OCI-M1 (cell line): Measurements from ENCODE around the gene LYPD6B.

Source experiments
- DNase-seq: peaks from one replicate; lab custom pipeline; 2025; lab: John Stamatoyannopoulos, UW

LYPD6B gene

DNA sequence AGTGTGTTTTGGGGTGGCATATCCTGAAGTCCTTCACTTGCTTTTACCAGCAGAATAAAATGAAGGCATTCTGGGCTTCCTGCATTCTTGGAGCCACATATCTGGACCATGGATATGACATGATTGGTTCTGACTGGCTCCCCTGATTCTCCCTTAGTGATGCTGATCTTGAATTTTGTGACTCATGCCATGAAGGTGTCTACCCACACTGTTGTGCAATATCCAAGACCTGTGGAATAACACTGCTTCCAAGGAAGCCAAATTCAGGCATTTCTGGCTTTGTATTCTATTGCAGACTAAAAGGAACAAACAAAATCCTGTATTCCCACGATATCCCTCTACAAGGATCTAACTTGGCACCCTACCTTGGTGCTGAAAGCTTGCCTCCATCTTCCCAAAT, 125.8 kb downstream of the LYPD6B start:
- DNase-seq = no peak

DNA sequence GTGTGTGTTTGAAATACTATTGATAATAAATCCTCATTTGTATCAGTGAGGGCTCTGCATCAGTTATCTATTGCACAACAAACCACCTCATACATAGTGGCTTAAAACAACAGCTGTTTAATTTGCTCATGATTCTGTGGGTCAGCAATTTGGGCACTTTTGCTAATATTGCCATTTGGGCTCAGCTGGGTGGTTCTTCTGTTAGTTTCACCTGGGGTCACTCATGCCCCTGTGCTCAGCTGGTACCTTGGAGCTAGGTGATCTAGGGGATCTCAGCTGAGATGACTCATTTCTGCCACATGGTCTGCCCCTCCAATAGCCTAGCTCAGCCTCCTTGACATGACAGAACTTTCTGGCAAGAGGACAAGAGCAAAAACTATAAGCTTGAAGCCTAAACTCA, 126.3 kb downstream of the LYPD6B start:
- DNase-seq = no peak

DNA sequence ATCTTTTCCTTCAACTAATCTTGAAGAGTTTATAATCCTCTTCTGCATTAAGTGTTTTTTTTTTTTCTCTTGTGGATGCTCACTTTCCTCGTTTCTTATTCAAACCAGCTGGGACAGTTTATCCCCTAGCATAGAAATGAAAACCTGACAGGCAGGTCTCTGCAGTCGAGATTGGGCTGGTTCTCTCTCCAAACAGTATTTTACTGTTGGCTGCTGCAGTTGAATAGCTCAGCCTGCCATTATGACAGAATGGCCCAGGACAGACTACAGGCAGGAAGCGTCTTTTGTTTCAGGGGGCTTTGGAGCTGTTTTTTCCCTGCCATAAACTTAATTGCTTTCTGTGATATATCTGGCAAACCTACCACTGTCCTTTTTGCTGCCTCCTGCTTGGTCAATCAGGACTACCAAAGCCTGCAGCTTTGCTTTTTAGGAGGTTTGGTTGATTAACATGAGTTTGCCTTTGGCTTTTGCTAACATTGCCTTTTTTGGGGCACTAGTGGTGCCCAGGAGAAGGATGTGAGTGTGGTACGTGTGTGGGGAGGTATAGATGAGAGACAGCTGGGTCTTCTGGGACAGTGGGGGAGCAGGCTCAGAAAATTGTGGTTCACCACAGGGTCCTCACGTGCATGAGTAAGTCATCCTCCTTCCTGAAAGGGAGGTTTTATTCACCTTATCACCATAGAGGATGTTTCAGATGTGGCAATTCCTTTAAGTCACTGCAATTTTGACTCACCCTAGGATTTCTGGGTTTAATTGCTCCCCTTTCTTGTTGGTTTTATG, 128.7 kb downstream of the LYPD6B start:
- DNase-seq = no peak

DNA sequence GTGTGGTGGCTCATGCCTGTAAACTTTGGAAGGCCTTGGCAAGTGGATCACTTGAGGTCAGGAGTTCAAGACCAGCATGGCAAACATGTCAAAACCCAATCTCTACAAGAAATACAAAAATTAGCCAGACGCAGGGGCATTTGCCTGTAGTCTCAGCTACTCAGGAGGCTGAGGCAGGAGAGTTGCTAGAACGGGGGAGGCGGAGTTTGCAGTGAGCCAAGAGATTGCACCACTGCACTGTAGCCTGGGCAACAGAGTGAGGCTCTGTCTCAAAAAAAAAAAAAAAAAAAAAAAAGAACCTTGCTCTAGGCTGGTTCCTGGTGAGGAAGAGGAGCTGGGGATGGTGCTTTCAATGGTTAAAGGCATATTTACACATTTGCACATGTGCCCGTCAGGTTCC, 129.4 kb downstream of the LYPD6B start:
- DNase-seq = no peak

DNA sequence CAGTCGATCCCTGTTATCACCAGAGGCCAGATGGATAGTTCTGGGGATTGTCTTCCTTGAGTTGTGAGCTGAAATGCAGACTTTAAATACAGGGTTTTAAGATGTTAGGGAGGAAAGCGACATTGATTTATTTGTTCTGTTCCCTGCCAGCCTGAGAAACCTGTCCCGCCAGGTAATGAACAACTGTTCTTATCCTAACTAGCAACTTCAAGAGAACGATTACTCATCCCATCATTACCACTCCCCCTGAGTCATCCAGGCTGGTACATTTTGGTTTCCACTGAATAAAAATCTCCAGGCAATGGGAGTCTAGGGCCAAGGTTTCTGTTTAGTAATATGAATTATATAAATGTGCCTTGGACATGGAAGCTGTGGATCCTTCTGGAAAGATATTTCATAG, 131.2 kb downstream of the LYPD6B start:
- no peak for DNase-seq

DNA sequence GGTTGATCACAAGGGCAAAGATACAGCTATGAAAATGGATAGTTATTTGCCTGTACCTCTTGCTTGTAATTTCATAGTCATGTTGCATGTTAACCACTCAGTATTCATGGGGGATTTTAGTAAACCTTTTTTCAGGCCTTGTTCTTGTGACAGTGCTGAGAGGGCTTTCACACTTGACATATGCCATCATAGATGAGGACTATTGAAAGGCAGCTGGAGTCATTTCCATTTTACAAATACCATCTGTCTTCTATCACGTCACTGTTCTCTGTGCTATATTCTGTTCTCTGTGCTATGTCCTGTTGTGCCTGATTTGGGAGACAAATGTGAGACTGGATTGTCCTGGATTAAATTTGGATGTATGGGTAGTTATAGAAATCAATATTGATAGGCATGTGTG, 131.7 kb downstream of the LYPD6B start:
- DNase-seq = no peak

DNA sequence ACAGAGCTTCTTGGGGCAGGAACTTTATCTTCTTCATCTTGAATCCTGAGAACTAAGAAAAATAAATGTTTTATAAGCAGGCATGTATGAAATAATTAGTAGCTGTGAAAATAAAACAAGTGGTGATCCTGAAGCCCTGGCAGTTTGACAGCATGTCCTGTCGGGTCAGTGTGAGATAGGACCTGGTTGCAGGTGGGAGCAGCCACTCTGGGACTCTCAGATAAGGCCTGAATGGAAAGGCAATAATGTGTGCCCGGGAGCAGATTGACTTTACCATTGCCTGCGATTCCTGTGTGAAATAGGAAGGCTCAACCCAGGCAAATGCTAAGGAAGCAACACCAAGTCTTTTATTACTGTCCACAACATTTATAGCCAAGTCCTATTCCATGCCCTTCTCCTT, 132.4 kb downstream of the LYPD6B start:
- no peak for DNase-seq

DNA sequence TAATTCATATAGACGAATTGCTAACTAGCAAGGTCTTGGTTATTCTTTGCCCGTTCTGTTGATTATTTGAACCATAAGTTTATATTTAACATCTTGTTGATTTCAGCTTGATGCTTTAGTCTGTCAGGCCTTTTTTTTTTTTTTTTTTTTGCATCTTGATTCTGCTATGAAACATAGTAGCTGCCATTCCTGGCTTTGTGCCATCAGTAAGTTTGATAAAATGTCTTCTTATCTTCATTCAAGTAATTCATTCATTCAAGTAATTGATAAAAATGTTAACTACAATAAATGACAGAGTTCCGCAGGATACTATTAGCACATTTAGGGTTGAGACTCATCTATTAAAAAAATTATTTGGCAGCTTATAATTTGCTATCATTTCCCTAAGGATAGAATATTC, 134.7 kb downstream of the LYPD6B start:
- no peak for DNase-seq

DNA sequence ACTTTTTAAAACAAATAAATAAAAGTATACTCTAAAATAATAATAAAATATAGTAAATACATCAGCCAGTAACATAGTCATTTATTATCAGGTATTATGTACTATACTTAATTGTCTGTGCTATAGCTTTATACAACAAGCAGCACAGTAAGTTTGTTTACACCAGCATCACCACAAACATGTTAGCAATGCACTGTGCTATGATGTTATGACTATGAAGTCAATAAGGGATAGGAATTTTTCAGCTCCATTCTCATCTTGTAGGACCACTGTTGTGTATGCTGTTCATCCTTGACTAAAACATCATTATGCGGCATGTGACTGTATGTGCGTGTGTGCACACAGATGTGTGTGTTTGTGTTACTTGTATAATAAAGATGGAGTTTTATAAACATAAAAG, 137.5 kb downstream of the LYPD6B start:
- DNase-seq = no peak

DNA sequence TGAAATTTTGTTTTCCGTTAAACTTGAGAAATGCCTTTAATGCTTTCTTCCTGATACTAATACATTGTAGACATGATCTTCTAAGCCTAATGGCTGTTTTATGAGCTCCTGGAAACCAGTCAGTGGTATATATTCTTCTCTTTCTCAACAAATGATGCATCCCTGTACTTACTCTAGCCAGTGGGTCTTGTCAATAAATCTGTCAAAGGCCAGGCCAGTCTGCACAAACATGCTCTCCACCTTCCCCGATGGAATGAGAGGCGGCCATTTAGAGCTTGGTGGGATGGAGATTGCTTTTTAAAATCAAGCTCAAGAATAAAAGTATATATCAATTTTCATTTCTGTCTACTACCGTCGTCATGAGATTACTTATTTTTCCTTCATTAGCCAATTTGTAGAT, 140.1 kb downstream of the LYPD6B start:
- no peak for DNase-seq

DNA sequence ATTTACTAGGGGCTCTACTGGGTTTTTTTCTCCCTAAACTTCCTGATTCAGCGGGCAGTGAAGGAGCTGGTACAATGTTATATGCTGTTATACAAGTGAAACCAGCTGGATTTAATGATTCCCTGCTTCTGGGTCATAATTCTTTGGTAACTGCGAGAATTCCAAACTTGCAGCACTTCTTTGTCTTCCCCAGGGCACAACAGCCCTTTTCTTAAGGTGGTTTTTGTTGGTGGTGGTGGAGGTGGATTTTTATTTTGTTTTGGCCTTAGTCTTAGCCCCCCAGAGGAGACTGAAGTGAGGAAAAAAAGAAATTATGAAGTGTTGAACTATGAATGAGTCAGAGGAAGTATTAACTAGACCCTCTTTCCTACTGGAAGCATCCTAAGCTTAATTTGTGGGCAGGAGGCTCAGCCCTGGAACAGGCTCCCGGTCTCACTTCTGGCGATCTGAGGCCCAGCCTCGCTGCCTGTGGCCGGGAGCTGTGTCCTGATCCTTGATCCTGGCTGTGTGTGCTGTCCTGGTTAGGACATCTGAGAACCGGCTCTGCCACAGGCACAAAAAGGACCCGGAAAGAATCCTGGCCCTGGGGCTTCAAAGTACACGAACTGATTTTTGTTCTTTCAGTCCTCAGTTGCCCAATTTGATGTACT, 141.9 kb downstream of the LYPD6B start:
- no peak for DNase-seq

DNA sequence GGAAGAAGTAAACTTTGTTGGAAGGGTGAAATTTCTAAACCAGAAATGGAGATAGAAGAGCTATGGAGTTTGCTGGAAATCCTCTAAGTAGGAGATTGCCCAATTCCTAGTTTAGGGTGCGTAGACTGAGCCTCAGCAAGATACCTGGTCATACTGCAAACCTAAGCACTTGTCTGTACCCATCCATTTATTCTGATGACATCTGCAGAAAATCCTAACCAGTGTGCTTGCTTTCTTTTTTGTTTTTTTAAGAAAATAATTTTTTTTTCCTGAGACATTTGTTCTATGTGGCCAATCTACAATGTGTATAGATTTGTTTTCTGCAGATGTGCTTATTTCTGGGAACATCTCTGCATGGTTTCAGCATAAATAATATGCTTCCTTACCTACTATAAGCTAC, 144.7 kb downstream of the LYPD6B start:
- no peak for DNase-seq

DNA sequence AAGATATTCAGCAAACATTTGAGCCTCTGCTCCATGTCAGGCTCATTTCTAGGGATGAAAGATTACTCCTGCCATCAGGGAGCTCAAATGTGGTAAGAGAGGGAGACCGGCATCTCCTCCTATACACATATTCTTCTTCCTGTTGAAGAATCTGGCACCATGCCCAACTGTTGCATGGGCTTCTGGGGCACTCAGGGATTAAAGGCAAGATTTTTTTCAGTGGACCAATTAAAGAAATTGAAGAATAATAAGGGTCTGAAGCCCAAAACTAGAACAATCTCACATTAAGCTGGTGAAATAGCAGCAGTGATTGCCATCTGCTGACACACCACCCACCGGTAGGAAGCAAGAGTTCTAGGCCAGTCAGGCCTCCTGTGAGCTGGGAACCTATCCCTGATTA, 146.5 kb downstream of the LYPD6B start:
- no peak for DNase-seq

DNA sequence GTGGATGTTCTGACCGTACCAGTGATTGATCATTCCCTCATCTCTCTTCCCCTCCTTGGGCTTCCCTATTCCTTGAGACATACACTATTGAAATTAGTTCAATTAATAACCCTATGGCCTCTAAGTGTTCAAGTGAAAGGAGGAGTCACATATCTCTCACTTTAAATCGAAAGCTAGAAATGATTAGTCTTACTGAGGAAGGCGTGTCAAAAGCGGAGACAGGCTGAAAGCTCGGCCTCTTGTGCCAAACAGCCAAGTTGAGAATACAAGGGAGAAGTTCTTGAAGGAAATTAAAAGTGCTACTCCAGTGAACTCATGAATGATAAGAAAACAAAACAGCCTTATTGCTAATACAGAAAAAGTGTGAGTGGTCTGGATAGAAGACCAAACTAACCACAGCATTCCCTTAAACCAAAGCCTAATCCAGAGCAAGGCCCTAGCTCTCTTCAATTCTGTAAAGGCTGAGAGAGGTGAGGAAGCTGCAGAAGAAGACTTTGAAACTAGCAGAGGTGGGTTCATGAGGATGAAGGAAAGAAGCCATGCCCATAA, 147.5 kb downstream of the LYPD6B start:
- DNase-seq = no peak

DNA sequence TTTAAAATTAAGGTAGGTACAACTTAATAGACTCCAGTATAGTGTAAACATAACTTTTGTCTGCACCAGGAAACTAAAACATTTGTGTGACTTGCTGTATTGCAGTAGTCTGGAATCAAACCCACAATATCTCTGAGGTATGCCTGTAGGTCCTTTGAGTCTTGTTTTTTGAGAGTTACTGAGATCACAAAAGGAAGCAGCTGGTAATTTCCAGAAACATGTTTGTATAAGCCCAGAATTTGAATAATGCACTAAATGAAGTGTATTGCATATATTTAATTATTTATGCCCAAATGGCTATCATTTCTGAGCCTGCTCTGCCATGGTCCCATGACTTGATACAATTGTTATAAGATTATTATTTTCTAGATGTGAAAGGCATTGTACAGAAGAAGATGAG, 148.6 kb downstream of the LYPD6B start:
- DNase-seq = no peak

DNA sequence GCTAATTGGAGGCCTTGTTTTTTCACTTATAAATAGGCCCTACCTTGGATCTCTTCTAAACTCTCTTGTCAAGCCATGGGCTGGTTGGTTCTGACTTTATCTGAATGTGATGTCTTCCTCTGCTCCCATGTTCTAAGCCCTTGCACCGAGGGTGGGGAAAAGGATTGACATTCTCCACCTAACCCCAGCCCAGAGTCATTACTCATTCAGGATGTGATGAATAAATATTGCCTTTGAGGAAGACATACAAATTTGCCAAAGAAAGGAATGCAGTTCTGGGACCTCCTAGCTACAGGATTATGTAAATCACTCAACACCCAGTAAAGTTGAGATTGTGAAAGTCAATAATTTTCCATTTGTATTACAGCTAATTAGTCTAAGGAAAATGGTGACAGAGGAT, 149.8 kb downstream of the LYPD6B start:
- no peak for DNase-seq

DNA sequence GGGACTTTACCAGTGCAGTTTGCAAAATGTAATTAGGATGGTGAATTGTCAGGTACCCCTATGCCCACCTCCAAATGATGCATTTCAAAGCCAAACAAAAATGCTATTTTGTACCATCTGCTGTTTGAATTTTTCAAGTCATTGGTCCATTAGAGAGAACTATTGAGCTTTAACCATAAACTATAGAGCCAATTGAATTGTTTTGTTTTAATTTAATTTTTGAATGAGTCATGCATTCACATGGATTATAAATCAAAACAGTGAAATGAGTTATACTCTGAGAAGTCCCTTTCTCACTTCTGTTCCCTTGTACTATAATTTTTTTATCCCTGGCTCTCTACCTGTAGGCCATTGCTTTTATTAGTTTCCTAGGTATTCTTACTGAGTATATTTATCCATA, 151.3 kb downstream of the LYPD6B start:
- no peak for DNase-seq

DNA sequence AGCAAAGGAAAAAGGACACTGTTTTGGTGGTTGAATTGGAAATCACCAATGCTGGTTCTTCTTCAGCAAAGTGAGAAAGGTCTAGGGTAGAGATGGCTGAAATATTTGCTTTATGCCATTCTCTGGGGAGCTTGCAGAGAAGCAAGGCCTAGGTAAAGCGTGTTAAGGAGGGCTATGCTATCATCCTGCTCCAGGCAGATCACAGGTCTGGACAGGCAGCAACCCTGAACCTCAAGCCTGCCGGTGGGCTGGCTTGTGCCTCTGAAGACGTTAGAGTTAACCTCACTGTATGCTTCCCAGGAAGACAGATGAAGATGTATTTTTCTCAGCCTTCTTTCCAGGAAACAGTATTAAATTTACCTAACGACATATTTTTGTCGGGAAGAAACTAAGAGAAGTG, 153.4 kb downstream of the LYPD6B start:
- DNase-seq = no peak

DNA sequence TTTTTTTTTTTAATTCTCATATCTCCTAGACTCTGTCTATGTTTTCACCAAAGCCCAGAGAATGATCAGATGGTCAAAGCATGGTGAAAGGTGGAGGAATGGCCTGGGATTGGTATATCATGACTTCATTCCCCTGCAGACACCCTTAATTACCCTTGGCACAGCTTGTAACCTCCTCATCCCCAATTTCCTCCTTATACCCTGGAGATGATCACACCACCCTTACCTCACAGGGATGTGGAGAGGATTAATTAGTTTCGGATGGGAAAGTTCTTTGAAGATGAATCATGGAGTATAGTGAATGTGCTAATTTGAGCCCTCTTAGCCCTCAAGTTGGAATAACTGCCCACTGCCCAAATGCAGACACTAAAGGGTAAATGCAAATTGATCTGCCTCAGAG, 153.9 kb downstream of the LYPD6B start:
- DNase-seq = no peak

DNA sequence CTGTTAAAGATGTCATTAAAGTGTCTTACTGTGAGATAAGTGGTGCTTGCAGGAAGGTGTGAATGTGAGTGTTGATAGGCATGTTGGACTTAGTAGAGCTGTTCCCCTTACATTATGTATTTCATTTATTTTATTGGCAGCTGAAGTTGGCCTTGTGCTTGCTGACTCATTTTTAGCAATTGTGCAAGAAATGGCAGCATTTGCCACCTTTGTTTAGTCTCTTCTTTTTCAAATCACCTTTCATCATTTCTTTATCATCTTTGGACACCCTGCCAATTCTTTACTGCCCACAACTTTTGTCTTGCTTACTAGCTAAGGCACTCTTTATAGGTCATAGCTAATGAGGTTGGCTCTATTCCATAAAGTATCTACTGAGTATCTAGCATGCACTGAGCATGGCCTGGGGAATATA, 161.6 kb downstream of the LYPD6B start:
- DNase-seq = no peak

DNA sequence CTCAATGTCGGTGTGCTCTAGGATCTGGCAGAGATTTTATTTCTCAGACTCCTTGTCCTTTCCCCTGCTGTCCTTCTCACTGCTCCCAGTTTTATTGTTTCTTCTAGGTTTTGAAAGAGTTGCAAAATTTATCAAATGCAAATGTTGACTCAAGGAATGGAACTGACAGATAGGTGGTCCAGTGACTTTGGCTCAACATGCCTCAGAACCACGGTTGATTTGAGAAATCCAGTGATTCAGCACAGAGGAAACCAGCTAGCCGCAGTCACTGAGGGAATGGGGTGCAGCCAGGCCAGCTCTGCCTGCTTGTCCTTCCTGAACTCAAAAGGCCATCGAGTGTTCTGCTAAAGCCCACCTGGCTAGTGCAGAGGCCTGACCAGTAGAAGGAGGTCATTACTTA, 166.2 kb downstream of the LYPD6B start:
- DNase-seq = no peak

DNA sequence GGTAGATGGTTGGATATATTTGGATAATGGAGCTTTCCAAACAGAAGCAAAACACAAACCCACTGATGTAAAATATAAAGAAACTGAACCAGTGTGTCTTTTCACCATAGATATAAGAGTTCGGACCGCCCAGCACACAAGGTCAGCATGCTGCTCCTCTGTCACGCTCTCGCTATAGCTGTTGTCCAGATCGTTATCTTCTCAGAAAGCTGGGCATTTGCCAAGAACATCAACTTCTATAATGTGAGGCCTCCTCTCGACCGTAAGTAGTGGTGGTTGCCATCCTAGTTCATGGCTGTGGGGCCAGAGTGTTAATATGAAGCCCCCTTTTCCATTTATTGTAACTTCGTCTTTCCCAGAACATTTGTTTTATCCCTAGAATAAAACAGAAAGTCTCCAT, 166.6 kb downstream of the LYPD6B start:
- peak; percentile 1 for DNase-seq

DNA sequence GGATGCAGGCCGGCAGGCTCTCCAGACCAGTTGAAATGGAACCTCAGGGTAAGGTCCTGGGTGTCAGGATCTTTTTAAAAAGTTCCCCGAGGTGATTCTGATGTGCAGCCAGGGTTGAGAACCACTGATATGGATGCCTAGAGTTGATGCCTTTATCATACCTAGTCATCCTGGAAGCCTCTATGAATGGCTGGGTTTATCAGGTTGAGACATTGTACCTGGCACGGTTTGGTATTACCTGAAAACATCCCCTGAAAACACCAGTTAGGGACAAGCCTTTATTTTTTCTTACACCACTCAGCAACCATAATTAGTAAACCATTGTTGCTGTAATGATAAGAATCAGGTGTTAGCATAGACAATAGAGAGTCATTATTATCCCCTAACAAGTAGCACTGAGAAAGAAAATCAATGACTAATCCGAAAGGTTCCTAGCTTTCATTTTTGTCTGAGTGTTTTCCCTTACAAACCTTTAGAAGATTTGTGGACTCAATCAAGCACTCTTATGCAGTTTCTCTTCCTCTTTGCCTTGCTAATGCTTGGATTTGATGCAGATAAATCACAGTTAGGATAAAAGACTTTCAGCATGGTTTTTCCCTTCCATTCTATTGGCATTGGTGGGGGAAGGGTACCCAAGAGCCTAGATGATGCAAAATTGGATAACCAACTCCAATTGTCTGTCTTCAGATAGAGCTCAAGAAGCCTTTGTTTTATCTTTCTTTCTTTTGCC, 175.4 kb downstream of the LYPD6B start:
- no peak for DNase-seq
